ENCODE data around the gene MYO6. TPM values are rescaled to one million over a fixed set of nuclear protein-coding genes. Genes with fewer than 3 reads are reported as not detected.
"Not testable (repeated sequence)": the region's sequence is repeated elsewhere in the genome, so short reads cannot be mapped to it uniquely, and the experiment has no call there.

The MYO6 gene
- total RNA-seq, 1 donor from 2014 or later, result 0.44 TPM

GRCh38 chr6:75727206-75727605 is 21.8 kb upstream of the MYO6 start:
- no peak overlapping the region for H3K4me3 Mint-ChIP-seq
- ChIA-PET CTCF (no interaction called here), POLR2A (no interaction called here)
- no peak for DNase-seq
- H3K36me3 Mint-ChIP-seq (ENCODE audit: low read depth), result no peaks in the 10 kb centered on the region
- H3K9me3 Mint-ChIP-seq, result no peaks in the 10 kb centered on the region
- no peak for ATAC-seq (ENCODE audit: low read depth)
- H3K27me3 Mint-ChIP-seq, result no peaks in the 10 kb centered on the region
- no peak for TF ChIP-seq CTCF (IDR thresholded peaks at IDR 0.05)
- no peaks in the 10 kb centered on the region for H3K4me1 Mint-ChIP-seq
- intact Hi-C loops (cut with micrococcal nuclease), result no loop called here
- no peak overlapping the region for H3K27ac Mint-ChIP-seq

GRCh38 chr6:75731029-75731428 is 18.0 kb upstream of the MYO6 start:
- H3K27ac Mint-ChIP-seq; H3K4me1 Mint-ChIP-seq; H3K36me3 Mint-ChIP-seq (ENCODE audit: low read depth); CTCF ChIA-PET; H3K4me3 Mint-ChIP-seq; ATAC-seq (ENCODE audit: low read depth); H3K9me3 Mint-ChIP-seq; DNase-seq; intact Hi-C loops (cut with micrococcal nuclease); H3K27me3 Mint-ChIP-seq: not testable (repeated sequence)
- POLR2A ChIA-PET, result interaction anchor here (0.6 kb wide), 1 partner anchor 12 kb away, joined by 3 read pairs; no protein-coding TSS in a partner anchor

GRCh38 chr6:75735491-75736186 is 13.4 kb upstream of the MYO6 start:
- peaks cover 3% of the 10 kb centered on the region for H3K4me1 Mint-ChIP-seq
- ATAC-seq (ENCODE audit: low read depth), result no peak
- intact Hi-C loops (cut with micrococcal nuclease), result no loop called here
- H3K27ac Mint-ChIP-seq, result no peak overlapping the region
- peaks cover 9% of the 10 kb centered on the region for H3K27me3 Mint-ChIP-seq
- no peak for TF ChIP-seq CTCF (IDR thresholded peaks at IDR 0.05)
- POLR2A ChIA-PET, result no interaction called here
- CTCF ChIA-PET, result no interaction called here
- no peaks in the 10 kb centered on the region for H3K9me3 Mint-ChIP-seq
- H3K36me3 Mint-ChIP-seq (ENCODE audit: low read depth), result no peaks in the 10 kb centered on the region
- no peak for DNase-seq
- no peak overlapping the region for H3K4me3 Mint-ChIP-seq

DNA sequence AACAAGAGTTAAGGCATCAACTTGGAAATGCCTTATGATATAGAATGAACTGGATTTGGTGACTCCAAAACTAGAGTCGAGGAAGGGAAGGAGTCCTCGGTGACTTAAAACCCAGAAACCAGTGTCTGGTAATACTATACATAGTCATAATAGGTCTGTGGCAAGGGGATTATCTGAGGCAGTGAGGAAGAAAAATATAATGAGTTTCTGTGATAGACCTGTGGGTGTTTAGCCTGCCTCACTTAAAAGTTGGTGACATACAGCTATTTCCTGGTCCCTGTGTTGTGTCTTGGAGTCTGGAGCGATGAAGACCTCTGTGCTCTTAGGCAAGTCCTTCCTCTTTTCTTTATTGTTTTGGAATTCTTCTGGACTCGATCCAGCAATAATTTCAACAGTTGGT is 5.1 kb upstream of the MYO6 start:
- ChIA-PET POLR2A (no interaction called here), CTCF (no interaction called here)
- Mint-ChIP-seq H3K27ac (no peak overlapping the region), H3K4me1 (peaks cover 14% of the 10 kb centered on the region), H3K9me3 (no peaks in the 10 kb centered on the region), H3K36me3 (ENCODE audit: low read depth) (no peaks in the 10 kb centered on the region), H3K4me3 (no peak overlapping the region), H3K27me3 (peaks cover 40% of the 10 kb centered on the region)
- intact Hi-C loops (cut with micrococcal nuclease), result no loop called here
- DNase-seq (no peak), ATAC-seq (ENCODE audit: low read depth) (no peak)
- TF ChIP-seq CTCF (IDR thresholded peaks at IDR 0.05), result no peak

GRCh38 chr6:75745404-75745803 is 3.6 kb upstream of the MYO6 start:
- DNase-seq, result no peak
- TF ChIP-seq CTCF (IDR thresholded peaks at IDR 0.05), result no peak
- ChIA-PET CTCF (no interaction called here), POLR2A (no interaction called here)
- H3K4me1 Mint-ChIP-seq, result peaks cover 20% of the 10 kb centered on the region
- no peak overlapping the region for H3K4me3 Mint-ChIP-seq
- H3K36me3 Mint-ChIP-seq (ENCODE audit: low read depth), result peaks cover 2% of the 10 kb centered on the region
- no peaks in the 10 kb centered on the region for H3K9me3 Mint-ChIP-seq
- intact Hi-C loops (cut with micrococcal nuclease), result loop anchor here (5.0 kb wide), 1 partner anchor 463 kb away; the partner anchor contains the start of gene TMEM30A
- peaks cover 37% of the 10 kb centered on the region for H3K27me3 Mint-ChIP-seq
- no peak for ATAC-seq (ENCODE audit: low read depth)
- no peak overlapping the region for H3K27ac Mint-ChIP-seq

- Mint-ChIP-seq H3K27me3 (peaks cover 41% of the 10 kb centered on the region), H3K4me1 (peaks cover 20% of the 10 kb centered on the region), H3K36me3 (ENCODE audit: low read depth) (peaks cover 2% of the 10 kb centered on the region), H3K9me3 (no peaks in the 10 kb centered on the region), H3K27ac (no peak overlapping the region), H3K4me3 (no peak overlapping the region)
- ChIA-PET CTCF (no interaction called here), POLR2A (no interaction called here)
- ATAC-seq (ENCODE audit: low read depth), result no peak
- TF ChIP-seq CTCF (IDR thresholded peaks at IDR 0.05), result no peak
- intact Hi-C loops (cut with micrococcal nuclease), result loop anchor here (5.0 kb wide), 1 partner anchor 464 kb away; the partner anchor contains the start of gene TMEM30A
- no peak for DNase-seq
Measured at GRCh38 chr6:75746221-75746620, 2.8 kb upstream of the MYO6 start.

All from activated B cell treated with CpG ODN at 0.5 μM for 24 hours (primary cell).